Coronary artery (tissue), 2 donors: ENCODE data around the gene DAO.
"Not testable (repeated sequence)": the region's sequence is repeated elsewhere in the genome, so short reads cannot be mapped to it uniquely, and the experiment has no call there.

Experiments used
- DNase-seq: peaks from one replicate; pipeline ENCODE4 v3.0.0-alpha.2; 2017; ENCODE audit warnings: low spot score
- H3K27ac ChIP-seq, 2 donors: fragments of 200-600 bp; sonication (generic); one replicate each; pipeline ENCODE4 v1.5.1; 2016 to 2019
- H3K4me3 ChIP-seq: fragments of 200-600 bp; sonication (generic); 2 replicates; pipeline ENCODE4 v1.5.1; 2016; ENCODE audit warnings: mild to moderate bottlenecking, moderate library complexity
- CTCF ChIP-seq: fragments of 200-600 bp; sonication (generic); IDR thresholded peaks from one replicate; pipeline ENCODE4 v1.5.1; 2019; ENCODE audit warnings: antibody characterized with exemption

The DAO gene

GRCh38 chr12:108855284-108856169, 24.4 kb upstream of the DAO start:
- no peak for DNase-seq
- TF ChIP-seq CTCF = no peak
- peak overlapping the region; percentile 94 to 99 for H3K27ac ChIP-seq
- H3K4me3 ChIP-seq = peak overlapping the region; percentile 98

- no peak for TF ChIP-seq CTCF
- H3K27ac ChIP-seq = peak overlapping the region; percentile 94 to 99
- H3K4me3 ChIP-seq = peak overlapping the region; percentile 98
- DNase-seq = no peak
Observed at GRCh38 chr12:108856170-108856427, 23.8 kb upstream of the DAO start.

- peak overlapping the region; percentile 94 to 99 for H3K27ac ChIP-seq
- peak; percentile 88 for DNase-seq
- no peak for TF ChIP-seq CTCF
- H3K4me3 ChIP-seq = peak overlapping the region; percentile 98
Observed at GRCh38 chr12:108856428-108857157, 23.3 kb upstream of the DAO start.

GRCh38 chr12:108857158-108857407, 22.8 kb upstream of the DAO start:
- DNase-seq = peak; percentile 82
- TF ChIP-seq CTCF = no peak
- peak overlapping the region; percentile 98 for H3K4me3 ChIP-seq
- peak overlapping the region; percentile 94 to 99 for H3K27ac ChIP-seq

- Histone ChIP-seq H3K4me3 (peak overlapping the region; percentile 98), H3K27ac (peak overlapping the region; percentile 60 to 99)
- no peak for TF ChIP-seq CTCF
- no peak for DNase-seq
Observed at GRCh38 chr12:108858311-108859074, 21.4 kb upstream of the DAO start.

- peak overlapping the region; percentile 98 for H3K4me3 ChIP-seq
- DNase-seq = not testable (repeated sequence)
- peak overlapping the region in 1 of 2 donors; percentile 99 for H3K27ac ChIP-seq
Observed at GRCh38 chr12:108859141-108859922, 20.6 kb upstream of the DAO start.

- Histone ChIP-seq H3K4me3 (no peak overlapping the region), H3K27ac (peak overlapping the region in 1 of 2 donors; percentile 32)
- DNase-seq = no peak
- TF ChIP-seq CTCF = no peak
Observed at GRCh38 chr12:108859923-108860291, 20.0 kb upstream of the DAO start.
